ENCODE data around the gene DGKD.

The DGKD gene

DNA sequence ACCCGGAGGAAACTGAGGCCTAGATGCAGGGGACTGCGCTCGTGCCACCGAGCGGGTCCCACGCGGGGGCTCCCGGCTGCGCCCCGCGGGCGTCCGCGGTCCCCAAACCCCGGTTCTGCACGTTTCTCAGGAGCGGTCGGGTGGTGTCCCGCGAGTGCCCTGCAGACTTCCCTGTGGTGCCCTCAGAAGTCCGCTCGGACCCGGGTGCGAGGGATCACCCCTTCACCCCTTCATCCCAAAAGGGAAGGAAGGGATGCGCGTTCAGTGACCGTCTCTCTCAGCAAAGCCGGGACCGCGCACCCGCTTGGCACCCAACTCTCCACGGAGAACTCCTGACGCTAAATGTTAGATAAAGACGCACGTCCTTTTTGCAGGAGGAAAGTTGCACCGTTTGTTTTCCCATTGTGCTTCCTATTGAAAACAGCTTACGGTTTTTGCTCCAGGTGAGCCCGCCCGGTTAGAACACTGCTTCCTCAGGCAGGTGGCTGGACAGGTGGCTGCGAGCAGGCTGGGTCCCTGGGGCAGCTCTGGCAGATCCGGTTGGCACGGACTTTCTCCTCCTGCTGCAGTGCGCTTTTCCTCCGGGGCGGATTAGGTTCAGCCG, 779 bp downstream of the DGKD start:
- Histone ChIP-seq H3K36me3 (ENCODE audit: insufficient read depth, low read depth, low read length) (peaks cover 3% of the 10 kb centered on the region; the same call in 1 of the 2 replicates), H3K9ac (ENCODE audit: low read depth, low read length) (peak overlapping the region; percentile 59; the same call in 1 of the 2 replicates), H3K27ac (ENCODE audit: low read length) (no peak overlapping the region), H3K27me3 (ENCODE audit: insufficient read depth, low read length) (peaks cover 35% of the 10 kb centered on the region), H3K4me3 (ENCODE audit: low read length) (peak overlapping the region; percentile 77), H3K4me1 (ENCODE audit: insufficient read depth, low read length) (peaks cover 5% of the 10 kb centered on the region; the same call in 1 of the 2 replicates), H3K9me3 (ENCODE audit: insufficient read depth, low read depth, low read length) (no peaks in the 10 kb centered on the region)

DNA sequence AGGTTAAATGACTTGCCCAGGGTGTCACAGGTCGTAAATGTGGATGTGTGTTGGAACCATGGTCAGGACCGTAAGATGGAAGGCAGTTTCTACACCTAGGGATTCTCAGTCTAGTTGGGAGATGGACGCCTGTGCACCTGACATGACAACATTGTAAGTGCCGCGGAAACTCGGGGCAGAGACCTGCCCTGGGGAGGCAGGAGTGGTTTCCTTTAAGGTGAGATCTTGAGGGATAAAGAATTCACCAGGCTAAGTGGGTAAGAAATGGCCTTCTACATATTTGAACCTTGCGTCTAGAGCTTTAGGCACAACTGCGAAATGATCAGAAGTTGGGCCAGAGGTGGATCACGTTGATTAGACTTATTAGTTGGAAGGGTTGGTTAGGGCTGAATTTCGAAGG, 1.6 kb downstream of the DGKD start:
- peaks cover 35% of the 10 kb centered on the region for H3K27me3 ChIP-seq (ENCODE audit: insufficient read depth, low read length)
- no peak overlapping the region for H3K9ac ChIP-seq (ENCODE audit: low read depth, low read length)
- H3K27ac ChIP-seq (ENCODE audit: low read length) = no peak overlapping the region
- peaks cover 2% of the 10 kb centered on the region; the same call in 1 of the 2 replicates for H3K4me1 ChIP-seq (ENCODE audit: insufficient read depth, low read length)
- peaks cover 3% of the 10 kb centered on the region; the same call in 1 of the 2 replicates for H3K36me3 ChIP-seq (ENCODE audit: insufficient read depth, low read depth, low read length)
- no peaks in the 10 kb centered on the region for H3K9me3 ChIP-seq (ENCODE audit: insufficient read depth, low read depth, low read length)
- H3K4me3 ChIP-seq (ENCODE audit: low read length) = peak overlapping the region; percentile 77; the same call in 1 of the 2 replicates

DNA sequence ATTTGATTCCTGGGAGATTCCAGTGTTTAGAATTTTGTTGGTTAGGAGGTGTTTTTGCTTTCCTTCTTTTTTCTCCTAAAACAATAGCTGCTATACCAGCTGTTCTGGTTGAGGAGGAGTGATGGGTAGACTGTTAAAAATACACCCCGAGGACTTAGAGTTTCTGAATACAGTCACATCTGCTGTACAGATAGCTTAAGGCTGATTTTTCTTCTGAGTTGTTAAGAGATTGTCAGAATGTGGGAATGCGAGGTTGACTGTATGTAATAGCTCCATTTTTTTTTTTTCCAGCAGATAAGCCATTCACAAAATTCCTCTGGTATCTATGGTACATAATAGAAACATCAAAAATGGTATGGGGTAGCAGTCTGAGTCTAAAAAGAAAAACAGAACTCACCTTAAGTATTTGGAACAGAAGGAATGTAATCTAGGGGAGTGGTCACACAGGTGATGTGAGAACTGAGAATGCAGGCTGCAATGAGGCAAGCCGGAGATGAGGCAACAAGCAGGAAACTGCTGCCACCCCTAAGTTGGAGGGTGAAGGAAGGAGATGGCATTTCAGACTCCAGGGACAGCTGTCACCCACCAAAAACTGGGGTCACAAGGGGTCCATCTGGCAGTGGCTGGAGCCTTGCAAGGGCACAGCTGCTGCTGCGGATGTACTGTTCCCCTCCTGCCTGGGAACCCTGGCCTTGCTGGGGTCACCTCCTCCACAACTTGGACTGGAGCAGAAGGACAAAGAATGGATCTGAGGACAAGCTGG, 2.4 kb downstream of the DGKD start:
- Histone ChIP-seq H3K27ac (ENCODE audit: low read length) (no peak overlapping the region), H3K4me3 (ENCODE audit: low read length) (no peak overlapping the region), H3K9ac (ENCODE audit: low read depth, low read length) (no peak overlapping the region)

DNA sequence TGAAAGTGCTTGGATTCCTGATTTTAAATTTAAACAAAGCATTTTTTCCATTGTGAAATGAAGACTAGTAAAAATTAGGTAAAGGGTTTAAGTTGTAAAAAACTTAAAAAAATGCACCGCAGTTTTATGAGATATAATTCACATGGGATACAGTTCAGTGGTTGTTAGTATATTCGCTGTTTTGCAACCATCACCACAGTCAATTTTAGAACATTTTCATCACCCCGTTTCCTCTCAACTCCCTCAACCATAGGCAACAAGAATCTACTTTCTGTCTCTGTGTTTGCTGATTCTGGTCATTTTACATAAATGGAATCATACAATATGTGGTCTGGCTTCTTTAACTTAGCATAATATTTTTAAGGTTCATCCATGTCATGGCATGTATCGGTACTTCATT, 4.0 kb downstream of the DGKD start:
- Histone ChIP-seq H3K4me3 (ENCODE audit: low read length) (no peak overlapping the region), H3K9ac (ENCODE audit: low read depth, low read length) (no peak overlapping the region), H3K36me3 (ENCODE audit: insufficient read depth, low read depth, low read length) (peaks cover 3% of the 10 kb centered on the region; the same call in 1 of the 2 replicates), H3K4me1 (ENCODE audit: insufficient read depth, low read length) (peaks cover 2% of the 10 kb centered on the region; the same call in 1 of the 2 replicates), H3K27me3 (ENCODE audit: insufficient read depth, low read length) (peaks cover 21% of the 10 kb centered on the region), H3K9me3 (ENCODE audit: insufficient read depth, low read depth, low read length) (no peaks in the 10 kb centered on the region), H3K27ac (ENCODE audit: low read length) (no peak overlapping the region)

More for the DNA sequence above, 2.4 kb downstream of the DGKD start:
- peaks cover 2% of the 10 kb centered on the region; the same call in 1 of the 2 replicates for H3K4me1 ChIP-seq (ENCODE audit: insufficient read depth, low read length)
- H3K9me3 ChIP-seq (ENCODE audit: insufficient read depth, low read depth, low read length) = no peaks in the 10 kb centered on the region
- H3K27me3 ChIP-seq (ENCODE audit: insufficient read depth, low read length) = peaks cover 35% of the 10 kb centered on the region
- H3K36me3 ChIP-seq (ENCODE audit: insufficient read depth, low read depth, low read length) = peaks cover 3% of the 10 kb centered on the region; the same call in 1 of the 2 replicates

DNA sequence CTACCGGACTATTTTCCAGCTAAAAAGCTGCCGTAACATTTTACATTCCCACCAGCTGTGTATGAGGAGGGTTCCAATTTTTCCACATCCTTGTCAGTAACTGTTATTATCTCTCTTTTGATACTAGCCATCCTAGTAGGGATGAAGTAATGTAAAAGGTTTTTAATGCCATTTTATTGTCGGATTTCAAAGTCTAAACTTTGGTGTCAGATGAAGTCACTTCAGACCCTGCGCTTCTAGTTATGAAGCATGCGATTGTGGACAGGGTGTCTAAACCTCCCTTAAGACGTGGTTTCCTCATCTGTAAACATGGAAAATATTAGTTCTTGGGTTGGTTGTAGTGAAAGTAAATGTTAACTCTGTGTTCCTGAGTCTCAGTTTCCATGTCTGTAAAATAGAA, 4.7 kb downstream of the DGKD start:
- H3K4me3 ChIP-seq (ENCODE audit: low read length) = no peak overlapping the region
- H3K27me3 ChIP-seq (ENCODE audit: insufficient read depth, low read length) = peaks cover 16% of the 10 kb centered on the region
- H3K9ac ChIP-seq (ENCODE audit: low read depth, low read length) = no peak overlapping the region
- H3K9me3 ChIP-seq (ENCODE audit: insufficient read depth, low read depth, low read length) = no peaks in the 10 kb centered on the region
- H3K4me1 ChIP-seq (ENCODE audit: insufficient read depth, low read length) = no peaks in the 10 kb centered on the region
- peaks cover 3% of the 10 kb centered on the region; the same call in 1 of the 2 replicates for H3K36me3 ChIP-seq (ENCODE audit: insufficient read depth, low read depth, low read length)
- no peak overlapping the region for H3K27ac ChIP-seq (ENCODE audit: low read length)

DNA sequence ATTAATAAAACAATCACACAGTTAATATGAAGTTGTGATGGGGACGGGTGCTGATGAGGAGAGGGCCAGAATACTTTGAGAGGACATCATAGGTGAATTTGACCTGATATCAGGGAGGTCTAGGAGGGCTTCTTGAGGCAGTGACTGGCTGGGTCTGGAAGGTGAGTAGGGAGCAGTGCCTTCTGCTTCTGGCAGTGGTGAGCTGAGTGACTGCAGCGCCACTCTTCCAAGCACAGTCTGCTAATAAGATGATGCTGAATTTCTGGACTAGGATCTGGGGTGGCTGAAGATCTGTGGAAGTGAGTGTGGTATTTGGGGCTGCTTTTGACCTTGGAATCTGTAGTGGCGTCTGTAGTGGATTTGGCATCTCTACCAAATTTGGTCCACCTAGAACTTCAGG, 5.5 kb downstream of the DGKD start:
- no peak overlapping the region for H3K4me3 ChIP-seq (ENCODE audit: low read length)
- H3K9me3 ChIP-seq (ENCODE audit: insufficient read depth, low read depth, low read length) = no peaks in the 10 kb centered on the region
- no peak overlapping the region for H3K27ac ChIP-seq (ENCODE audit: low read length)
- peaks cover 3% of the 10 kb centered on the region; the same call in 1 of the 2 replicates for H3K36me3 ChIP-seq (ENCODE audit: insufficient read depth, low read depth, low read length)
- no peak overlapping the region for H3K9ac ChIP-seq (ENCODE audit: low read depth, low read length)
- H3K27me3 ChIP-seq (ENCODE audit: insufficient read depth, low read length) = peaks cover 15% of the 10 kb centered on the region
- no peaks in the 10 kb centered on the region for H3K4me1 ChIP-seq (ENCODE audit: insufficient read depth, low read length)

DNA sequence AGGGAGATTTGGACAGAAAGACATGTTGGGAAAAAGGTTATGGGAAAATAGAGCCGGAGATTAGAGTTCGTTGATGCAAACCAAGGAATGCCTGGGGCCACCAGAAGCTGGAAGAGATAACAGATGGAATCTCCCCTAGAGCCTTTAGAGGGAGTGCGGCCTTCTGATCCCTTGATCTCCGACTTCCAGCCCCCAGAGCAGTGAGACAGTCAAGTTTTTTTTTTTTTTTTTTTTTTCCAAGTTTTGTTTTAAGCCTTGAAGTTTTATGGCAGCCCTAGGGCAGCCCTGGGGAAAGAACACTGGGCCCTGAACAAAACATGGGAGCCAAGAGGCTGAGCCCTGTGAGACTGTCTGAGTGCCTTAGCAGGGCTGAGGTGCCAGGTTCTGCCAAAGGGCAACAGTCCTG, 6.5 kb downstream of the DGKD start:
- Histone ChIP-seq H3K4me3 (ENCODE audit: low read length) (no peak overlapping the region), H3K27ac (ENCODE audit: low read length) (no peak overlapping the region)

DNA sequence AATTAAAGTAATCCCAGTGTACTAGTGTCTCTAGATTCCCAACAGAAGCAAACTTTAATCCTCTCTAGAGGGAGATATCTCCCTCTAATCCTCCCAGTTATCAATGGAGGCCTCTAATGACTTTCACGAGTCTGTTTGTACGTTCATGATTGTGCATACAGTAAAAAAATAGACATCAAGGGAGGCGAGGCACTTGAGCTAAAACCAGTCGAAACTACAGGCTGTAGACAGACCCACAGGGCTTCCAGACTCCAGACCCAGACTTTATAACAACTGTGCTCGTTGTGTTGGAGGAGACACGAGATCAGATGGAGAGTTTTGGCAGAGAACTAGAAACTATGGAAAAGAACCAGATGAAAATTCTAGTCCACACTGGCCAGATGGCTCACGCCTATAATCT, 7.0 kb downstream of the DGKD start:
- Histone ChIP-seq H3K9ac (ENCODE audit: low read depth, low read length) (no peak overlapping the region), H3K36me3 (ENCODE audit: insufficient read depth, low read depth, low read length) (0 out of 2 replicates have a peak, but pooled peaks cover 3% of the 10 kb centered on the region)

More for the DNA sequence above, 6.5 kb downstream of the DGKD start:
- H3K9me3 ChIP-seq (ENCODE audit: insufficient read depth, low read depth, low read length) = no peaks in the 10 kb centered on the region
- H3K27me3 ChIP-seq (ENCODE audit: insufficient read depth, low read length) = peaks cover 6% of the 10 kb centered on the region
- H3K4me1 ChIP-seq (ENCODE audit: insufficient read depth, low read length) = no peaks in the 10 kb centered on the region
- no peak overlapping the region for H3K9ac ChIP-seq (ENCODE audit: low read depth, low read length)
- H3K36me3 ChIP-seq (ENCODE audit: insufficient read depth, low read depth, low read length) = peaks cover 3% of the 10 kb centered on the region; the same call in 1 of the 2 replicates

DNA sequence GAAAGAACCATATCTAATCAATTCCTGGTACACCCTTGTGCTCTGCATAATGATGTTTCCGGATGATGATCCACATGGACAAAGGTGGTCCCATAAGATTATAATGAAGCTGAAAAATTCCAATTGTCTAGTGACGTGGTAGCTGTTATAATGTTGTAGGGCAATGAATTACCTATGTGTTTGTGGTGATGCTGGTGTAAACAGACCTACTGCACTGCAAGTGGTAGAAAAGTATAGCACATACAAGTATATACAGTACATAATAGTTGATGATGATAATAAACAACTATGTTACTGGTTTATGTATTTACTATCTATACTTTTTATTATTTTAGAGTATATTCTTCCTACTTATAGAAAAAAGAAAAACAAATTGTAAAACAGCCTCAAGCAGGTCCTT, 8.4 kb downstream of the DGKD start:
- Histone ChIP-seq H3K4me1 (ENCODE audit: insufficient read depth, low read length) (no peaks in the 10 kb centered on the region), H3K9ac (ENCODE audit: low read depth, low read length) (no peak overlapping the region), H3K4me3 (ENCODE audit: low read length) (no peak overlapping the region), H3K36me3 (ENCODE audit: insufficient read depth, low read depth, low read length) (no peaks in the 10 kb centered on the region), H3K9me3 (ENCODE audit: insufficient read depth, low read depth, low read length) (no peaks in the 10 kb centered on the region), H3K27ac (ENCODE audit: low read length) (no peak overlapping the region), H3K27me3 (ENCODE audit: insufficient read depth, low read length) (no peaks in the 10 kb centered on the region)

More for the DNA sequence above, 7.0 kb downstream of the DGKD start:
- H3K4me1 ChIP-seq (ENCODE audit: insufficient read depth, low read length) = no peaks in the 10 kb centered on the region
- no peak overlapping the region for H3K4me3 ChIP-seq (ENCODE audit: low read length)
- H3K27ac ChIP-seq (ENCODE audit: low read length) = no peak overlapping the region
- no peaks in the 10 kb centered on the region for H3K9me3 ChIP-seq (ENCODE audit: insufficient read depth, low read depth, low read length)
- peaks cover under 1% of the 10 kb centered on the region for H3K27me3 ChIP-seq (ENCODE audit: insufficient read depth, low read length)

DNA sequence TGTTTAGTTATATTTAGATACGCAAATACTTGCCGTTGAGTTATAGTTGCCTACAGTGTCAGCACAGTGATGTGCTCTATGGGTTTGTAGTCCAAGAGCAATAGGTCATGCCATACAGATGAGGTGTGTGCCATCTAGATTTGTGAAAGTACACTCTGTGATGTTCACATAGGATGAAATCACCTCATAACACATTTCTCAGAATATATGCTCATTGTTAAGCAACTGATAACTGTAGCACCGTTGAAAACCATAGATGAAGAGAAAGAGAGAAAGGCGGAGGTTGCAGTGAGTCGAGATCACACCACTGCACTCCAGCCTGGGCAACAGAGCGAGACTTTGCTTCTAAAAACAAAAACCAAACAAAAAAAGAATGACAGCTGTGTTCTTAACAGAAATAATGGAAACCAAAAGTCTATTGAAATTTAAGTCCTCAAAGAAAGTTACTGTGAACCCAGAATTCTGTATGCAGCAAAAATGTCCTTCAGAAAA, 9.5 kb downstream of the DGKD start:
- H3K27ac ChIP-seq (ENCODE audit: low read length) = no peak overlapping the region
- no peaks in the 10 kb centered on the region for H3K9me3 ChIP-seq (ENCODE audit: insufficient read depth, low read depth, low read length)
- H3K4me3 ChIP-seq (ENCODE audit: low read length) = no peak overlapping the region
- no peaks in the 10 kb centered on the region for H3K36me3 ChIP-seq (ENCODE audit: insufficient read depth, low read depth, low read length)
- H3K4me1 ChIP-seq (ENCODE audit: insufficient read depth, low read length) = no peaks in the 10 kb centered on the region
- no peak overlapping the region for H3K9ac ChIP-seq (ENCODE audit: low read depth, low read length)
- H3K27me3 ChIP-seq (ENCODE audit: insufficient read depth, low read length) = no peaks in the 10 kb centered on the region

DNA sequence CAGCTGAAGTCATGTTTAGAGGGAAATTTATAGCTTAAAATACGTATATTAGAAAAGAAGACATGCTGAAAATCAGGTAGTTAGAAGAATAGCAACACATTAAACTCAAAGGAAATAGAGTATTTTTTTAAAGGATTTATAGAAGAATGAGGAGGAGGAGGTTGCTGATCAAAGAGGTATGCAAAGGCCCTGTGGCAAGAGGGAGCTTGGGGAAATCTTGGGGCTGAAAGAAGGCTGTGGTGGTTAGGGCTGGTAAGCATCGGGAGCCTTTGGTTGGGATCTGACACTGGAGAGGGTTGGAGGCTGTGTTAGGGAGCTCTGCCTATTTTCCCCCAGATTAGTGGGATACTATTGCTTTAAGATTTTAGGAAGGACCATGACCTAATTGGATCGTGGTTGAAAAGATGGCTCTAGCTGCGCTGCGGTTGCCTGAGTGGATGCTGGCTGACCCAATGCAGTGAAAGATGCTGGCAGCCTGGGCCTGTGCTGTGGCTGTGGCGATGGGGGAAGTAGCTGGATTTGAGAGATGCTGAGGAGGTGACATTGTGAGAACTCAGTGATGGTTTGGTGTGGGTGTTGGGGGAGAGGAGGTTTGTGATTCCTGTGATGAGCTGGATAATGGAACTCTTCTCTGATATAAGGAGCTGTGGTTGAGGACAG, 11.7 kb downstream of the DGKD start:
- Histone ChIP-seq H3K9me3 (ENCODE audit: insufficient read depth, low read depth, low read length) (no peaks in the 10 kb centered on the region), H3K9ac (ENCODE audit: low read depth, low read length) (no peak overlapping the region), H3K4me1 (ENCODE audit: insufficient read depth, low read length) (0 out of 2 replicates have a peak, but pooled peaks cover 4% of the 10 kb centered on the region), H3K4me3 (ENCODE audit: low read length) (no peak overlapping the region), H3K27me3 (ENCODE audit: insufficient read depth, low read length) (no peaks in the 10 kb centered on the region), H3K36me3 (ENCODE audit: insufficient read depth, low read depth, low read length) (no peaks in the 10 kb centered on the region), H3K27ac (ENCODE audit: low read length) (no peak overlapping the region)

All from iPS-20b (cell line).